Measurements from ENCODE around the gene CFAP77. TPM values are rescaled to one million over a fixed set of nuclear protein-coding genes. Genes with fewer than 3 reads are reported as not detected.

CFAP77 gene
- total RNA-seq, 2 donors from 2014 or later: 3.3 to 8.6 TPM

GRCh38 chr9:132457504-132458236 lies 47.7 kb downstream of the CFAP77 start:
- Histone ChIP-seq H3K4me3 (no peak overlapping the region), H3K27ac (no peak overlapping the region), H3K9me3 (no peaks in the 10 kb centered on the region), H3K36me3 (no peaks in the 10 kb centered on the region), H3K4me1 (no peaks in the 10 kb centered on the region), H3K27me3 (no peaks in the 10 kb centered on the region)
- DNase-seq (ENCODE audit: low spot score): no peak
- TF ChIP-seq CTCF (IDR thresholded peaks at IDR 0.05): no peak

- H3K4me1 ChIP-seq: no peaks in the 10 kb centered on the region
- H3K9me3 ChIP-seq: no peaks in the 10 kb centered on the region
- H3K4me3 ChIP-seq: no peak overlapping the region
- H3K27me3 ChIP-seq: no peaks in the 10 kb centered on the region
- H3K36me3 ChIP-seq: no peaks in the 10 kb centered on the region
- TF ChIP-seq CTCF (IDR thresholded peaks at IDR 0.05): no peak
- DNase-seq (ENCODE audit: low spot score): no peak
- no peak overlapping the region for H3K27ac ChIP-seq
Observed at GRCh38 chr9:132458432-132458831, 48.4 kb downstream of the CFAP77 start.

- H3K27me3 ChIP-seq: no peaks in the 10 kb centered on the region
- H3K4me1 ChIP-seq: no peaks in the 10 kb centered on the region
- TF ChIP-seq CTCF (IDR thresholded peaks at IDR 0.05): no peak
- H3K36me3 ChIP-seq: no peaks in the 10 kb centered on the region
- H3K27ac ChIP-seq: no peak overlapping the region
- no peak for DNase-seq (ENCODE audit: low spot score)
- H3K4me3 ChIP-seq: no peak overlapping the region
- H3K9me3 ChIP-seq: no peaks in the 10 kb centered on the region
Observed at GRCh38 chr9:132459661-132460060, 49.6 kb downstream of the CFAP77 start.

GRCh38 chr9:132460240-132460639 lies 50.2 kb downstream of the CFAP77 start:
- H3K27me3 ChIP-seq: no peaks in the 10 kb centered on the region
- DNase-seq (ENCODE audit: low spot score): no peak
- no peaks in the 10 kb centered on the region for H3K4me1 ChIP-seq
- H3K36me3 ChIP-seq: no peaks in the 10 kb centered on the region
- no peaks in the 10 kb centered on the region for H3K9me3 ChIP-seq
- no peak for TF ChIP-seq CTCF (IDR thresholded peaks at IDR 0.05)
- H3K4me3 ChIP-seq: no peak overlapping the region
- H3K27ac ChIP-seq: no peak overlapping the region

GRCh38 chr9:132461281-132461896 lies 51.4 kb downstream of the CFAP77 start:
- no peak overlapping the region for H3K27ac ChIP-seq
- H3K36me3 ChIP-seq: no peaks in the 10 kb centered on the region
- H3K4me3 ChIP-seq: no peak overlapping the region
- TF ChIP-seq CTCF (IDR thresholded peaks at IDR 0.05): no peak
- no peaks in the 10 kb centered on the region for H3K4me1 ChIP-seq
- no peaks in the 10 kb centered on the region for H3K27me3 ChIP-seq
- DNase-seq (ENCODE audit: low spot score): no peak
- no peaks in the 10 kb centered on the region for H3K9me3 ChIP-seq
